HG02610 (cell line): Measurements from ENCODE around the gene PITRM1.
"Not testable (repeated sequence)": the region's sequence is repeated elsewhere in the genome, so short reads cannot be mapped to it uniquely, and the experiment has no call there.

Experiments used
- ATAC-seq: cut with Tn5 transposase; IDR thresholded peaks from one replicate; pipeline ENCODE4 v1.9.1; 2021; ENCODE audit warnings: mild to moderate bottlenecking, moderate library complexity; ENCODE audit not compliant: unreplicated experiment

PITRM1 gene

DNA sequence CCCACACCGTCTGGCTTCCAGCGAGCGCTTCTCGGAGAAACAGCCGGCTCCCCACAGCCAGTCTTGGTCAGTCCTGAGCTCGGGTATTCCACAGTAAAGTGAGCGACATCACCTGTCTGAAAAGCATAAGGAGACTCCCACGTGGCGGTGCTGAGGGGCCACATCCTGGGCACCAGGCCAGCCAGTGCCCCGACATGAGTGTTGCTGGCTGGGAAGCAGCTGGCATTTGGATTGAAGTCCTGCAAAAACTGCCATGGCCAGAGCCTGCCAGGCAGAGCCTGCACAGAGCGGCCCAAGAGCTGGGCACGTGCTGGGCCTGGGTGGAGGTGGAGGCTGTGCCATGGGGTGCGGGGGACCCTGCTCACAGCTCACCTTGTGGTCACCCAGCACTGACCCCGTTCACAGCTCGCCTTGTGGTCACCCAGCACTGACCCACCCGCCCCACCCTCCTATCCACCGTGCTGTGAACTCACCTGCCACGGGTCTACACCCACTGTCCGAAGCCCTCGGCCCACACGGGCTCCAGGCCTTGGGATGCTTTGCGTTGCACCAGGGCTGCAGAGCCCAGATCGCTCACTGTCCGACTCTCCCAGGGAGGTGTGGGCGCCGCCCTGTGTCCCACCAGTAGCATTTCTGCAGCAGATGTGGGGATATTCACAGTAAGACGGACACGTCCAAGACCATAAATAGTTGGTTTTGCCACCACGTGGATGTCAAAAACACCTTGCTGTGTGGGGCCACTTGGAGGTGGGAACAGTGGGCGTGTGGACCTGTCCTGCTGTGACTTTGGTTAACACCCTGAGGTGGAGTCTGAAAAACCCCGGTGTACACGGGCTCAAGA, 48.8 kb downstream of the PITRM1 start:
- ATAC-seq = no peak

DNA sequence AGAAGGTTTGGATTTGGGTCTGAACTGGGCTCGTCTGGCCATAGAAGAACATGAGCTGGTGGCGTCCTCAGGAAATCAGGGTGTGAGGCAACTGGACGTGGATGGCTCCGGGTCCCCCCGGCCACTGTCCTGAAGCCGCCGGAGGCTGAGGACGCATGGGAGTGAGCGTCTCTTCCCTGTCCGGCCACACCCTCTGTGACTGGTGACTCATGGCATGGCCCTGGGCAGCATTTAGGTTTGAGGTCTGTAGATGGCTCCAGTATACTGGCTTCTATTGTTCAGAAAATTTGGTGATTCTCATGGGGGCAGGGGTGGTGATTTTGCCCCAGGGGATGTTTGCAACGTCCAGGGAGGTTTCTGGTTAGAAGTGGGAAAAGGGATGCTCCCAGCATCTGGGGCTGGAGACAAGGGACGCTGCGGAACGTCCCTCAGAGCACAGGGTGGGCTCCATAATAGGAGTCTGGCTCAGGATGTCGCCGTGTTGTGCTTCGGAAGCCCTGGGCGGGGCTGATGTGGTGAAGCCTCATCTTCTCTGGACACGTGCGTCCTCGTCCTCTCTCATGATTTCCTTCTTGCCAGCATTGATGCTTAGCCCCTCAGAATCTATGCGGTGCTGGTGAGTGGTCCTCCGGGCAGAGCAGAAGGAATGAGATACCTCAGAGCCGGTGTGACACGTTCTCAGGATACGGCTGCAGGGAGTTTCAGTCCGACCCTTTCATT, 49.9 kb downstream of the PITRM1 start:
- ATAC-seq = no peak

DNA sequence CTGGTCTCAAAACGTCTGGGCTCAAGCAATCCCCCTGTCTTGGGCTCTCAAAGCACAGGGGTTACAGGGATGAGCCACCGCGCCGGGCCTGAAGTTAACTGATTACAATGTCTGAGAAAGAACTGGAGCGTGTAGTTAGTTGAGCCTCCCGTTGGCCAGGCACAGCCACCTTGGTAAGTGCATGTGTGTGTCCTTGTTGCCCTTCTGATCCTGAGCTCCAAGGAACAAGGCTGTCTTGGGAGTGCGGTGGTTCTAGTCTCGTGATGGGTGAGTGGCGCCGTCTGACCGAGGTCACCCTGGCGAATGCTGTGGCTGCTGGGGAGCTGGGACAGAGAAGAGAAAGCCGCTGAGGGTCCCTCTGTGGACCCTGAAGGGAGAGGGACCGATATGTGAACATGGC, 50.5 kb downstream of the PITRM1 start:
- no peak for ATAC-seq

DNA sequence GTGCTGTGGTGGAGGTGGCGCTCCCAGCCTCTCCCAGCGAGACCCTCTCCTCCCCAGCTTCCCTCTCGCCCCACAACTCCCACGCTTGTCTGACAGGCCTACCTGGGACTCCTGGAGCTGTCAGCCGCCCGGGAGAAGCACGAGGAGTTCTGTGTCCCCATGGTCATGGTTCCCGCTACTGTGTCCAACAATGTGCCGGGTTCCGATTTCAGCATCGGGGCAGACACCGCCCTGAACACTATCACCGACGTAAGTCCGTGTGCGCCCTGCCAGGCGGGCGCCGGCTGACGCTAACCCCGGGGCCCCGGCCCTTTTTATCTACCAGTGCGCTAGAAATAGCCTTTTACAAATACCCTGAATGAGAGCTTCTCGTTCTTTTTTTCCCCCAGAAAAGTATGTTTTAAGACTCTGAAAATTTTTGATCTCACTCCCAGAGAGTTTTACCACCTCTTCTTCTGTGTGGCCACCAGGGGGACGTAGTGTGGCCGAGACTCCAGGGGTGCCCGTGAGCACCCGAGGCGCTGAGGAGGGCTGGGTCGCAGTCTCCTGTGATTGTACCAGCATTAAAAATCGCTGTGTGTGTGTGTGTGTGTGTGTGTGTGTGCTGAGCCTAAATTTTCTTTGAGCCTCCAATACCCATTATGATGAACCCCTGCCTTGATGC, 52.7 kb downstream of the PITRM1 start:
- no peak for ATAC-seq

DNA sequence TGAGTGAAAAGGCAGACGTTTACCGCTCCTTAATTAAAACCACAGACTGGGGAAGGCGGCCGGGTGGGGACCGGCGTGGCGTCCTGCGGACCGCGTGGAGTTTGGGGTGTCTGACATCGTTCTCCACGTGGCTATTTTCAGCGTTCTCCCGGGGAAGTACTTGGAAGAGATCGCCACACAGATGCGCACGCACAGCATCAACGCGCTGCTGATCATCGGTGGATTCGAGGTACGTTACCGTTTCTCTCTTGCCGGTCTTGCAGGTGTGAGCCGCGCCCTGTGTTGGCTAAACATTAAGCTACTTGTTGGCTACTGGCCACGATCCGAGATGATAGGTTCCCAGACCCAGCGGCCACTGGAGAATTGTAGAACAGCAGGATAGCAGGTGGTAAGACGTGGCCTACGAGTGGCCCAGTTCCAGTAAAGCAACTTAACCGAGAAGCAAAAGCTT, 53.9 kb downstream of the PITRM1 start:
- no peak for ATAC-seq

DNA sequence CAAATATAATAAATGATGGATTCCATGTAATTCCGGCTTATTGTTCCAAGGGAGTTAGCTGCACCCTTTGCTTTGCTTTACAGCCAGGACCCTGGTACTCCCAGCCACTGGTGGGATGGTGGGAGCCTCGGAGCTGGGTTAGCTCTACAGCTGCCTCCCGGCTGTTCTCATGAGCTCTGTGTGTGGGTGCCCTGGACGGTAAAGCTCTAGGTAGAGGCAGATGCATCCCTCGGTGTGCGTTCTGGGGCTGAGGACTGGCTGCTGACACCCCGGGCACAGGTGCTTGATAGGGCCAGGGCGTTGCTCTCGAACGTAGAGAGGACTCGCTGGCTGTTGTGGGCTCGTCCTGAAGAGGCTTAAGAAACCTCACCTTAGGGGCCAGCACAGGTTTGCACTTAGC, 55.1 kb downstream of the PITRM1 start:
- no peak for ATAC-seq

DNA sequence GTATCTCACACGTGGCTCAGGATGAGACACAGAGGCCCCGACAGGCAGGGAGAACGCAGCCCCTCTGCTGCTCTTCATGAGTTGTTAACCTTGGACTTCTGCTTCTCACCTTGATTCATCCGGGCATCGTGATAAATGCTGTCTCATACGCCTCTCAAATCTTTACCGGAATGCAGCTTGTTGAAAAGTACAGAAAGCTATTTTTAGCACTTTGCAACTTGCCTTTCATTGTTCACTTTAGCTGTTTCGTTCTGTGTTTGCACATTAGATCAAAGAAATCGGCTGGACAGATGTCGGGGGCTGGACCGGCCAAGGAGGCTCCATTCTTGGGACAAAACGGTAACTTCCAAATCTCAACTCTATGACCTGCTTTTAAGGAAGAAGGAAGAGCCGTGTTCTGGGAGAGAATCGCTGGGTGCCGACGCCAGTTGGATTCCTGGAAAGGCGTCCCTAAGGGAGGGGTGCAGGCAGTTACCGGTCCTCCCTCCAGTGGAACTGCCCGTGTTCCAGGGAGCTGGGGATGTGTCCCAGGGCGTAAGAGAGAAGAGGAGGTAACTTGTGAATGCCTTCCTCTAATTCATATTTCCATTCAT, 56.0 kb downstream of the PITRM1 start:
- no peak for ATAC-seq

DNA sequence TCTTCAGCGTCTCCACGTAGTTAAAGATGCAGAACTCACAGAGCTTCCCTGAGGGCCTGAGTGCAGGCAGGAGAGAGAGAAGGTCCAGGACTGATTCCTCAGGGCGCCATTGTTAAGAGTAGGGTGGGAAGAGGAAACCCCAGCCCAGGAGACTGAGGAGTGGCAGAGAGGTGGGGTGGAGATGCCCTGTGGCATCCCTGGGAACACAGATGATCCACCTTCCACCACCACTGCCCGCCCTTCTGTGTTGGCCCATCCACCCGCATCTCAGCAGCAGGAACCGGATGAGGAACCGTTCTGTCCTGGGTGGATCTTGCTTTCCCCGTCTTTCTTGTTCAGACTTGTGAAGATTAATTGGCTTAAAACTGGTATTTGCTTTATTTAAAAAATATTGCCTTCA, 56.9 kb downstream of the PITRM1 start:
- ATAC-seq = no peak

DNA sequence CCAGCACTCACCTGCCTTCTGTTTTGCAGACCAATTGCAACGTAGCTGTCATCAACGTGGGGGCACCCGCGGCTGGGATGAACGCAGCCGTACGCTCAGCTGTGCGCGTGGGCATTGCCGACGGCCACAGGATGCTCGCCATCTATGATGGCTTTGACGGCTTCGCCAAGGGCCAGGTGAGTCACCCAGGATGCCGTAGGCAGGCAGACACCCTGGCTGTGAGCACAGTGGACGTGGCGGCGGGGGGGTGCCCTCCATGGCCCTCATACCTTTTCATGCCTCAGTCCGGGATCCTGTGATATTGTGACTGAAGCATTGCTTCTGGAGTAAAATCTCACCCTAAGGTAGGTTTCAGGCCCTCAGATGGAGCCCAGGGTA, 59.2 kb downstream of the PITRM1 start:
- ATAC-seq = no peak

DNA sequence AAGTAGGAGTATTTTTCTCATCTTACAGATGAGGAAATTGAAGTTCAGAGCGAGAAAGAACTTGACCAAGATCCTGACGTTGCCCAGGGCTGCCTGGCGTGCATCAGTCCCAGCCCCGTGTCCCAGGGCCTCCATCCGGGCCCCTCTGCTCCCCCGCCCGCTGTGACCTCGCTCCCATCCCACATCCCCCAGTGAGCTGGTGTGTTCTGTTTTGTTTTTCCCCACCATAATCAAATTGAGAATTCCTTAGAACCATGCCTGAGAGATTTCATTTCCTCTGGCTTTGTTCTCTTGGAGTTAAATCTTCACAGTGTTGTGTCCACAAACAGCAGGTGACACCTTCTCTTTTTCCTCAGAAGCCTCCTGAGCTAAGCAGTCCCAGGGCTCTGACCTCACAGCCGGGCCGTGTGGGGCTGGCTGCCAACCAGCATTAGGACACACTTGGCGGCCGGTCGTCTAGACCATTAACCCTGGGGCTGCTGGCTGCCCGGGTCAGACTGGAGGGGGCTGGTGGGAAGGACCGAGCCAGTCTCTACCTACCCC, 60.9 kb downstream of the PITRM1 start:
- no peak for ATAC-seq

DNA sequence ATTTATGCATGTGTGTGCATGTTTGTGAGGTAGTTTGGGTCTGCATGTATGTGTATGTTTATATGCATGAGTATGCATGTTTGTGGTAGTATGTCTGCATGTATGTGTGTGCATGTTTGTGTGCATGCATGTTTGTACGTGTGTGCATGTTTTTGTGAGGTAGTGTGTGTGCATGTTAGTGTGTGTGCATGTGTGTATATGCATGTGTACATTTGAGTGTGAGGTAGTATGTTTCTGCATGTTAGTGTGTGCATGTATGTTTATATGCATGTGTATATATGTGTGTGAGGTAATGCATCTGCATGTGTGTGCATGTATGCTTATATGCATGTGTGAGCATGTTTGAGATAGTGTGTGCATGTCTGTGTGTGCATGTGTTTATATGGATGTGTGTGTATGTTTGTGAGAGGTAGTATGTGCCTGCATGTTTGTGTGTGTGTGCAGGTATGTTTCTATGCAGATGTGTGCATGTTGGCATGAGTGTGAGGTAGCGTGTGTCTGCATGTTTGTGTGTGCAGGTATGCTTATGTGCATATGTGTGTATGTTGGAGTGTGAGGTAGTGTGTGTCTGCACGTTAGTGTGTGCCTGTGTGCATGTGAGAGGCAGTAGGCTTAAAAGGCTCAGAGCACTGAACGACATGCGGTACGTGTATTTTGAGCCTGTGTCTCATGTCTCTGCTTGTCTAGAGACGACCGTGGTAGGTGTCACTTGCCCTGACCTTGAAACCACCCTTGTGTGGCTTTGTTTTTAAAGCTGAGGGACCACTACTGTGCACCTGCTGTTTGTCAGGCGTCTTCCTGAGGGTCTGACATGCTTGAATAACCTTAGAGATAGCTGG, 61.6 kb downstream of the PITRM1 start:
- ATAC-seq = no peak

DNA sequence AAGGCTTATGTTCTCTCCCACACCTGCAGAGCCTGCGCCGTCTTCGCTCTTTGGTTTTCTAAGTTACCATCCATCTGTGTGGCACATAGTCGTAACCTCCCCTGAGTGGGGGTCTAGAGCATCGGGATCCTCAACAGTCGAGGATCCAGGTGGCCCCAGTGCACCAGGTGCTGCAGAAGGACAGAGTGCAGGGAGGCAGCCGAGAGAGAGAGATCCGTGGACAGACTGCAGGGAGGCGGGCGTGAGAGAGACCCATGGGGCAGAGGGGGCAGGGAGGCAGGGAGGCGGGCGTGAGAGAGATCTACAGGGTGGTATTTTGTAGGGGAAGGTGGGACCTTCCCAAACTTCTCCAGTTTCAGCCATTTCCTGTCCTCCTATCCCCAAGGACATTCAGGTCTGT, 62.9 kb downstream of the PITRM1 start:
- ATAC-seq = no peak

DNA sequence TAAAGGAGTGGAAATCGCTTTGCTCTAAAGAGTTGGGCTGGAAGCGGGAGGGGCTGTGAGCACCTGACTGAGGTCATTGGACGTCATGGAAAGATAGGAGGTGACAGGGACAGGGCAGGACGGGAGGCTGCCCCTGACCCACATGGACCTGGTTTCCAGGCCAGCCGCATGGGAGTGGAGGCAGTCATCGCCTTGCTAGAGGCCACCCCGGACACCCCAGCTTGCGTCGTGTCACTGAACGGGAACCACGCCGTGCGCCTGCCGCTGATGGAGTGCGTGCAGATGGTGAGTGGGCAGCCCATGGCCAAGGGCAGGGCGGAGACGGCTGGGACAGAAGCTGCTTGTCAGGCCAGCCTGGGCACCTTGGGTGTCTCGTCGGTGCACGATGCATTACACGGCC, 63.4 kb downstream of the PITRM1 start:
- no peak for ATAC-seq

DNA sequence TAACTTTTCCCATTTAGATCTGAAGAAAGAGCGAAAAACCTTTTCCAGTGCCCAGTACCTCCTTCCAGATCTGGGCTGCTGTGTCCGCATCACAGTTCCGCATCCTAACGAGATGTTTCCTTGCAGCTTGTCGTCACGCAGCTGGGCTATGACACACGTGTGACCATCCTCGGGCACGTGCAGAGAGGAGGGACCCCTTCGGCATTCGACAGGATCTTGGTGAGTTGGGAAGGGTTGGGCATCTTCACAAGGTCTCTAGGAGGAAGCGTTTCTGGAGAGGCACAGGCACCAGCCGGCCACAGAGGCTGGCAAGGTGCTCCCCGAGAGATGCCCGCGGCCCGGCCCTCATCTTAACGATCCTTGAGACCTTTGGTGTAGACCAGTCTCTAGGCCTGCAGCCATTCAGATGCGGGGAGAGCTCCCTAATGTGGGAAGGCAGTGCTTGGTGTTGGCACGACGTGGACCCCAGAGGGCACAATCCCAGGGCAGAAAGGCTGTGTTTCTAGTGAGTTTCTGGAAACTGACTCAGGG, 63.9 kb downstream of the PITRM1 start:
- no peak for ATAC-seq

DNA sequence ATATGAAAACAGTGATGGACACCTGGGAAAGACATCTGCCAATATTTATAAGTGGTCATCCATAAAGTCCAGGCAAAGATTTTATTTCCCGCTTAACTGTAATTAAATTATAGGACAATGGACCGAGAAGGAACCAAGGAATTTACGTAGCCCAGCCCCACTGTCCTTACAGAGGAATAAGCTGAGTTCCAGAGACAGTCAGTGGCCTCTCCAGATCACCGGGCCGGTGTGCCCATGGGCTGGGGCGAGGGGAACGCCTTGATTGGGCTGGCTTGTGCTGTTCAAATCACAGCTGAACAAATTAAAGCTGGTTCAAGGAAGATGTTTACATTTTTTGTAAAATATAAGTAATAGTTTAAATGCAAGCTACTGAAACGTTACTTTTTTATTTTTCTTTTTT, 64.5 kb downstream of the PITRM1 start:
- no peak for ATAC-seq

DNA sequence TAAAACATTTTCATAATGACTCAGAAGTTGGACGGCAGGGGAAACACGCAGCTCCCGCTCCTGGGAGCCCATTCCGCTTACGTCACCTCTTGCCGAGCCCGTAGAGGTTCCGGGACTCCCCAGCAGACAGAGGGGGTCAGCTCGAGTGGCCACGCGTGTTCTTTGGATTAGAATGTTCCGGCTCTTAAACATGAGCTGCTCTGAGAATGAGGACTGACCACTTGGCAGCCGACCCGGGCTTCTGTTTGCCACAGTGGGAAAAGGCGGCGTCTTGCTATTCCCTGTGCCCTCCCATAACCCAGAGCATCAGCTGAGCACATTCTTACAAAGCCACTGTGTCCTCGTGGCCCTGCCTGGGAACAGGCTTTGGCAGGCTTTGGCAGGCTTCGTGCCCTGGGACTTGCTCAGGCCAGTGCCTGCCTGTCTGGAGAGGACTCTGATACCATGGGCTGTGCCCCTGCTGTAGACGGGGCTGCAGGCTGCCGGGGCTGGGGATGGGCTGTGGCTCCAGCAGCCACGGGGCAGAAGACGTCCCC, 65.1 kb downstream of the PITRM1 start:
- ATAC-seq = no peak

DNA sequence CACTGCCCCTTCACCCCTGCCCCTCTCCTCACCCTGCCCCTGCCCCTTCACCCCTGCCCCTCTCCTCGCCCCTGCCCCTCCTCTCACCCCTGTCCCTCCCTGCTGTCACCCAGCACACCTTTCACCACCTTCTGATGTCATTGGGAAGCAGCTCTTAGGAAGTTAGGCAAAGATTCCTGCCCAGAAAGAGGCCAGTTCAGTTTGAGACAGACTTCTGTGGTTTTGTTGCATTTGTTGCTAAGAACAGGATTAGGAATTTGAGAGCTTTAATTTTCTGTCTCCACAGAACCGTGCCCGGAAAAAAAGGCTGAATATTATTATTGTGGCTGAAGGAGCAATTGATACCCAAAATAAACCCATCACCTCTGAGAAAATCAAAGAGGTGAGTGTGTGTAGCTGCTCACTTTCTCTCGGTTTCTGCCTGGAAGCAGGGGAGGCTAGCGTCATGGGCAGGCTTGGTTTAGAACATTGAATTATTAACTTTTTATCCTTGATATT, 65.6 kb downstream of the PITRM1 start:
- ATAC-seq = no peak

DNA sequence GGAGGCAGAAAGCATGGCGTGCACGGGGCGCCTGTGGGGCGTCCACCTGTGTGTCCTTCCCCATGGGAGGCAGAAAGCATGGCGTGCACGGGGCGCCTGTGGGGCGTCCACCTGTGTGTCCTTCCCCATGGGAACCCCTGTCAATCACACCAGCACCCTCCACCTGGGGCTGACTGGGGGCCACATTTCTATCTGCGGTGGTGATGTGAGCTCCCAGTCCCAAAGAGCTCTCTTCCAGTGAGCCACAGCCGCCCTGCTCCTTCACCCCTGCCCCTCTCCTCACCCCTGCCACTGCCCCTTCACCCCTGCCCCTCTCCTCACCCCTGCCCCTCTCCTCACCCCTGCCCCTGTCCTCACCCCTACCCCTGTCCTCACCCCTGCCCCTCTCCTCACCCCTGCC, 66.3 kb downstream of the PITRM1 start:
- ATAC-seq = not testable (repeated sequence)

DNA sequence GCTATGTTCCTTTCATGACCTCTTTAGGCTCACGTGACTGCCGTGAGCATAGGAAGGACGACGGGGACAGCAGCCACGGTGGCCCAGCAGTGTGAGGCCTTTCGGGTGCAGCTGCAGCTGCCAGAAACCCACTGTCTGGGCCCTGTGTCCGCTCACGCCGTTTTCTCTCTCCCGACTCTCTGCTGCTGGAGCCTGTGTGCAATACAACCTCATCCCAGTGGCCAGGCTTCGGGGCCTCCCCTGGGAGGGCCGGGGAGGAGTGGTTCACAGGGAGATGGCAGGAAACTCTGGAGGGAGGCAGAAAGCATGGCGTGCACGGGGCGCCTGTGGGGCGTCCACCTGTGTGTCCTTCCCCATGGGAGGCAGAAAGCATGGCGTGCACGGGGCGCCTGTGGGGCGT, 66.7 kb downstream of the PITRM1 start:
- ATAC-seq = no peak

DNA sequence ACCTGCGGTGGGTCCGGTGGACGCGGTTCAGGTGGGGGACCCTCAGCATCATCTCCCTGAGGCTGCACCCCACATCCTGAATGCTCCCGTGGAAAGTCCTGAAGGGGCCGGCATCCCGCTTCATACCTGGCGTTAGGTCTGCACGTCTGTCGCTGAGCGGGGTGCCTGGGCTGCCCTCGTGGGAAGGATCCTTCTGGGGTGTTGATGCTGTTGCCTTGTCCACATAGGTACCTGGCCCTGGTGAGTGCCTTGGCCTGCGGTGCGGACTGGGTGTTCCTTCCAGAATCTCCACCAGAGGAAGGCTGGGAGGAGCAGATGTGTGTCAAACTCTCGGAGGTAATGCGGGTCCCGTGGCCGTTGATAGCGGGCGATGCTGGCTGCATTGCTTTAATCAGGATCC, 67.4 kb downstream of the PITRM1 start:
- ATAC-seq = no peak
